GM23338 (cell line): ENCODE data around the gene ELP2. TPM values are rescaled to one million over a fixed set of nuclear protein-coding genes. Genes with fewer than 3 reads are reported as not detected.
A peak's percentile ranks its signal among the peaks of the same experiment; 100 is the strongest.

Experiments
- ATAC-seq: fragments of 200-7000 bp; cut with Tn5 transposase; 3 replicates; pipeline ENCODE4 v1.9.1; 2020
- DNase-seq: peaks from one replicate; pipeline ENCODE4 v3.0.0-alpha.2; 2015; ENCODE audit warnings: low spot score
- H2AFZ ChIP-seq: fragments of 200-600 bp; sonication (generic); 2 replicates; pipeline ENCODE4 v1.8.0; 2016; ENCODE audit warnings: antibody characterized with exemption, mild to moderate bottlenecking, moderate library complexity
- H3F3A ChIP-seq: fragments of 200-600 bp; sonication (generic); replicated peaks from 2 replicates; pipeline ENCODE4 v1.8.0; 2017; ENCODE audit warnings: antibody characterized with exemption, mixed run types, low read depth
- H3K27ac ChIP-seq: fragments of 200-600 bp; sonication (generic); 2 replicates; pipeline ENCODE4 v1.6.1; 2016; ENCODE audit warnings: low read depth
- H3K27me3 ChIP-seq: fragments of 200-600 bp; sonication (generic); 2 replicates; pipeline ENCODE4 v1.8.0; 2016; ENCODE audit warnings: mild to moderate bottlenecking, mixed run types, moderate library complexity; ENCODE audit not compliant: insufficient read depth
- H3K36me3 ChIP-seq: fragments of 200-600 bp; sonication (generic); 2 replicates; pipeline ENCODE4 v1.8.0; 2016; ENCODE audit warnings: mild to moderate bottlenecking; ENCODE audit not compliant: insufficient read depth
- H3K4me1 ChIP-seq: fragments of 200-600 bp; sonication (generic); 2 replicates; pipeline ENCODE4 v1.8.0; 2016; ENCODE audit warnings: mild to moderate bottlenecking, moderate library complexity; ENCODE audit not compliant: insufficient read depth
- H3K4me2 ChIP-seq: fragments of 200-600 bp; sonication (generic); 2 replicates; pipeline ENCODE4 v1.7.1; 2017; ENCODE audit warnings: mixed run types
- H3K4me3 ChIP-seq: fragments of 200-600 bp; sonication (generic); 2 replicates; pipeline ENCODE4 v1.6.1; 2016; ENCODE audit warnings: mixed run types
- H3K79me2 ChIP-seq: fragments of 200-600 bp; sonication (generic); replicated peaks from 2 replicates; pipeline ENCODE4 v1.8.0; 2017; ENCODE audit warnings: mild to moderate bottlenecking; ENCODE audit not compliant: insufficient read depth
- H3K9me2 ChIP-seq: fragments of 200-600 bp; sonication (generic); 2 replicates; pipeline ENCODE4 v1.8.0; 2017; ENCODE audit not compliant: insufficient read depth
- H4K20me1 ChIP-seq: fragments of 200-600 bp; sonication (generic); replicated peaks from 2 replicates; pipeline ENCODE4 v1.8.0; 2017; ENCODE audit warnings: mild to moderate bottlenecking; ENCODE audit not compliant: insufficient read depth
- H3K27ac Mint-ChIP-seq: 2 replicates; pipeline ENCODE4 v1.8.0; 2020; ENCODE audit warnings: inconsistent platforms, mild to moderate bottlenecking, moderate library complexity, mixed read lengths
- H3K27me3 Mint-ChIP-seq: 3 replicates; pipeline ENCODE4 v1.8.0; 2022; ENCODE audit warnings: low read depth, mild to moderate bottlenecking, moderate library complexity, mixed read lengths, inconsistent platforms; ENCODE audit not compliant: insufficient read depth, poor library complexity
- H3K36me3 Mint-ChIP-seq: 3 replicates; pipeline ENCODE4 v1.8.0; 2021; ENCODE audit warnings: low read depth, mild to moderate bottlenecking, inconsistent platforms, moderate library complexity, mixed read lengths
- H3K4me1 Mint-ChIP-seq: 3 replicates; pipeline ENCODE4 v1.8.0; 2020; ENCODE audit warnings: mild to moderate bottlenecking, inconsistent platforms, mixed read lengths
- H3K4me3 Mint-ChIP-seq: 3 replicates; pipeline ENCODE4 v1.8.0; 2021; ENCODE audit warnings: moderate library complexity, mild to moderate bottlenecking, inconsistent platforms, mixed read lengths
- H3K9me3 Mint-ChIP-seq: 3 replicates; pipeline ENCODE4 v1.8.0; 2020; ENCODE audit warnings: moderate library complexity, mild to moderate bottlenecking, inconsistent platforms, mixed read lengths
- CREB1 ChIP-seq: fragments of 250-450 bp; sonication (Bioruptor Pico); IDR thresholded peaks from 2 replicates; pipeline ENCODE4 v1.5.0; 2020; ENCODE audit warnings: low read depth, mild to moderate bottlenecking, moderate library complexity
- EZH2 ChIP-seq: fragments of 200-600 bp; sonication (generic); IDR thresholded peaks from one replicate; pipeline ENCODE4 v1.8.0; 2017; ENCODE audit warnings: antibody characterized with exemption, mild to moderate bottlenecking, low read depth; ENCODE audit not compliant: unreplicated experiment
- EZH2phosphoT487 ChIP-seq: fragments of 200-600 bp; sonication (generic); IDR thresholded peaks from one replicate; pipeline ENCODE4 v1.8.1; 2018; ENCODE audit warnings: antibody characterized with exemption; ENCODE audit not compliant: unreplicated experiment
- JUNB ChIP-seq: IDR thresholded peaks from one replicate; pipeline ENCODE4 v1.6.1; 2016; ENCODE audit warnings: antibody characterized with exemption; ENCODE audit not compliant: unreplicated experiment
- NANOG ChIP-seq: IDR thresholded peaks from 2 replicates; pipeline ENCODE4 v1.6.1; 2016; ENCODE audit warnings: antibody characterized with exemption, borderline replicate concordance
- POLR2AphosphoS5 ChIP-seq: IDR thresholded peaks from 2 replicates; pipeline ENCODE4 v1.6.1; 2016; ENCODE audit warnings: antibody characterized with exemption, low read depth
- STAT1 ChIP-seq: IDR thresholded peaks from one replicate; pipeline ENCODE4 v1.6.1; 2016; ENCODE audit warnings: antibody characterized with exemption; ENCODE audit not compliant: unreplicated experiment
- ZNF114 ChIP-seq: fragments of 250-450 bp; sonication (Bioruptor Pico); IDR thresholded peaks from 2 replicates; pipeline ENCODE4 v1.5.0; 2020; ENCODE audit warnings: mild to moderate bottlenecking, moderate library complexity
- ZNF331 ChIP-seq: fragments of 250-450 bp; sonication (Bioruptor Pico); IDR thresholded peaks from 2 replicates; pipeline ENCODE4 v1.5.0; 2020; ENCODE audit warnings: low read depth, mild to moderate bottlenecking, moderate library complexity
- polyA plus RNA-seq: library from polyadenylated mRNA; unstranded; fragments of >200 nt; fragmentation: Nextera tagmentation; extraction: Ambion mirVana; gene quantifications from 2 replicates; pipeline ENCODE4 v1.2.1, GENCODE V29; 2016
- total RNA-seq: library from RNA; depleted of rRNA; stranded (reverse); fragments of >200 nt; shearing (Covaris generic); gene quantifications from 2 replicates; pipeline ENCODE4 v1.2.3, GENCODE V29; 2014
- TF ChIP-seq, protein P1 (sequence below), 2 experiments: fragments of 200-600 bp in 1 of 2; sonication (generic) in 1 of 2; conservative IDR thresholded peaks; 2 replicates each; pipeline versions ENCODE4 v1.5.1 to v1.6.1; 2016 to 2017; ENCODE audit warnings: antibody characterized with exemption in 2 of 2, low read depth in 2 of 2, mild to moderate bottlenecking in 2 of 2, moderate library complexity in 1 of 2
- TF ChIP-seq, protein P2 (sequence below): IDR thresholded peaks from 2 replicates; pipeline ENCODE4 v1.6.1; 2016; ENCODE audit warnings: antibody characterized with exemption

The ELP2 gene
- total and polyA plus RNA-seq, 2 experiments from 2014 or later: 119 to 135 TPM

DNA sequence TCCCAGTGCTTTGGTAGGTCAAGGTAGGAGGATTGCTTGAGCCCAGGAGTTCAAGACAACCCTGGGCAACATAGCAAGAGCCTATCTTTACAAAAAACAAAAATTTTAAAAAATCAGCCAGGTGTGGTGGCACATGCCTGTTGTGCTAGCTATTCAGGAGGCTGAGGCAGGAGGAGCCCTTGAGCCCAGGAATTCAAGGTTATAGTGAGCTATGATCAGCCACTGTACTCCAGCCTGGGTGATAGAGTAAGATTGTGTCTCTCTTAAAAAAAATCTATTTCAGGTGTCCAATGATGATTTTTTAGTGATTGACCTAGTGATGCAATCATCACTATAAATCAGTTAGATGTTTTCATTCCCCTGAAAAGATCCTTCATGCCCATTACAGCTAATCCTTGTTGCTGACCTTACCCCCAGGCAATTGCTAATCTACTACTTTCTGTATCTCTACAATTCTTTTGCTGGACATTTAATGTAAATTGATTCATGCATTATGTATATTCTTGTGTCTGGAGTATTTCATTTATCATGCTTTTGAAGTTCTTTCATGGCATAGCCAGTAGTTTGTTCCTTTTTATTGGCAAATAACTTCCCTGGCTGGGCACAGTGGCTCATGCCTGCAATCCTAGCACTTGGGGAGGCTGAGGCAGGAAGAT lies 67.9 kb downstream of the ELP2 start:
- Mint-ChIP-seq H3K9me3 (no peaks in the 10 kb centered on the region), H3K4me3 (no peak overlapping the region), H3K27ac (no peak overlapping the region), H3K36me3 (peaks cover 17% of the 10 kb centered on the region), H3K27me3 (peaks cover 10% of the 10 kb centered on the region), H3K4me1 (no peaks in the 10 kb centered on the region; the same call in 2 of the 3 replicates)
- Histone ChIP-seq H3K36me3 (no peaks in the 10 kb centered on the region), H3K79me2 (no peaks in the 10 kb centered on the region), H3K27ac (no peak overlapping the region), H2AFZ (no peak overlapping the region), H3F3A (peaks cover 3% of the 10 kb centered on the region; the same call in 1 of the 2 replicates), H3K4me3 (no peak overlapping the region), H4K20me1 (peaks cover 5% of the 10 kb centered on the region), H3K27me3 (no peaks in the 10 kb centered on the region), H3K4me1 (no peaks in the 10 kb centered on the region), H3K4me2 (no peak overlapping the region), H3K9me2 (no peaks in the 10 kb centered on the region)
- DNase-seq: no peak
- ATAC-seq: no peak; the same call in 2 of the 3 replicates
- TF ChIP-seq, protein P1, sequence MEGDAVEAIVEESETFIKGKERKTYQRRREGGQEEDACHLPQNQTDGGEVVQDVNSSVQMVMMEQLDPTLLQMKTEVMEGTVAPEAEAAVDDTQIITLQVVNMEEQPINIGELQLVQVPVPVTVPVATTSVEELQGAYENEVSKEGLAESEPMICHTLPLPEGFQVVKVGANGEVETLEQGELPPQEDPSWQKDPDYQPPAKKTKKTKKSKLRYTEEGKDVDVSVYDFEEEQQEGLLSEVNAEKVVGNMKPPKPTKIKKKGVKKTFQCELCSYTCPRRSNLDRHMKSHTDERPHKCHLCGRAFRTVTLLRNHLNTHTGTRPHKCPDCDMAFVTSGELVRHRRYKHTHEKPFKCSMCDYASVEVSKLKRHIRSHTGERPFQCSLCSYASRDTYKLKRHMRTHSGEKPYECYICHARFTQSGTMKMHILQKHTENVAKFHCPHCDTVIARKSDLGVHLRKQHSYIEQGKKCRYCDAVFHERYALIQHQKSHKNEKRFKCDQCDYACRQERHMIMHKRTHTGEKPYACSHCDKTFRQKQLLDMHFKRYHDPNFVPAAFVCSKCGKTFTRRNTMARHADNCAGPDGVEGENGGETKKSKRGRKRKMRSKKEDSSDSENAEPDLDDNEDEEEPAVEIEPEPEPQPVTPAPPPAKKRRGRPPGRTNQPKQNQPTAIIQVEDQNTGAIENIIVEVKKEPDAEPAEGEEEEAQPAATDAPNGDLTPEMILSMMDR (conservative IDR thresholded peaks at IDR 0.05; ENCODE audit: low read depth in 2 of 2): 0 out of 4 replicates have a peak, but pooled peaks of 1 of the 2 experiments have one; percentile 15
- TF ChIP-seq CREB1: no peak

DNA sequence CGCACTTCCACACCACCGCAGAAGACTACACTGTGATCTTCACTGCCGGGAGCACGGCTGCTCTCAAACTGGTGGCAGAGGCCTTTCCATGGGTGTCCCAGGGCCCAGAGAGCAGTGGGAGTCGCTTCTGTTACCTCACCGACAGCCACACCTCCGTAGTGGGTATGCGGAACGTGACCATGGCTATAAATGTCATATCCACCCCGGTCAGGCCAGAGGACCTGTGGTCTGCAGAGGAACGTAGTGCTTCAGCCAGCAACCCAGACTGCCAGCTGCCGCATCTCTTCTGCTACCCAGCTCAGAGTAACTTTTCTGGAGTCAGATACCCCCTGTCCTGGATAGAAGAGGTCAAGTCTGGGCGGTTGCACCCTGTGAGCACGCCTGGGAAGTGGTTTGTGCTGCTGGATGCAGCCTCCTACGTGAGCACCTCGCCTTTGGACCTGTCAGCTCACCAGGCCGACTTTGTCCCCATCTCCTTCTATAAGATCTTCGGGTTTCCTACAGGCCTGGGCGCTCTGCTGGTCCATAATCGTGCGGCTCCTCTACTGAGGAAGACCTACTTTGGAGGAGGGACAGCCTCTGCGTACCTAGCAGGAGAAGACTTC lies 70.1 kb downstream of the ELP2 start:
- H4K20me1 ChIP-seq: no peaks in the 10 kb centered on the region; the same call in none of the 2 replicates
- no peaks in the 10 kb centered on the region for H3F3A ChIP-seq
- Mint-ChIP-seq H3K4me3 (no peak overlapping the region), H3K9me3 (no peaks in the 10 kb centered on the region), H3K4me1 (no peaks in the 10 kb centered on the region; the same call in 2 of the 3 replicates), H3K27me3 (peaks cover 10% of the 10 kb centered on the region), H3K36me3 (peaks cover 20% of the 10 kb centered on the region), H3K27ac (no peak overlapping the region)
- ATAC-seq (no peak), DNase-seq (no peak)
- no peaks in the 10 kb centered on the region for H3K9me2 ChIP-seq
- TF ChIP-seq NANOG (no peak), JUNB (no peak), EZH2 (no peak), ZNF114 (CRISPR knock-in tag) (no peak), CREB1 (no peak), EZH2phosphoT487 (no peak), STAT1 (no peak), POLR2AphosphoS5 (no peak), ZNF331 (CRISPR knock-in tag) (no peak)
- TF ChIP-seq, protein P2, sequence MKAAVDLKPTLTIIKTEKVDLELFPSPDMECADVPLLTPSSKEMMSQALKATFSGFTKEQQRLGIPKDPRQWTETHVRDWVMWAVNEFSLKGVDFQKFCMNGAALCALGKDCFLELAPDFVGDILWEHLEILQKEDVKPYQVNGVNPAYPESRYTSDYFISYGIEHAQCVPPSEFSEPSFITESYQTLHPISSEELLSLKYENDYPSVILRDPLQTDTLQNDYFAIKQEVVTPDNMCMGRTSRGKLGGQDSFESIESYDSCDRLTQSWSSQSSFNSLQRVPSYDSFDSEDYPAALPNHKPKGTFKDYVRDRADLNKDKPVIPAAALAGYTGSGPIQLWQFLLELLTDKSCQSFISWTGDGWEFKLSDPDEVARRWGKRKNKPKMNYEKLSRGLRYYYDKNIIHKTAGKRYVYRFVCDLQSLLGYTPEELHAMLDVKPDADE: no peak
- TF ChIP-seq, protein P1 (conservative IDR thresholded peaks at IDR 0.05; ENCODE audit: low read depth in 2 of 2): no peak
- no peaks in the 10 kb centered on the region for H3K79me2 ChIP-seq
- H3K36me3 ChIP-seq: no peaks in the 10 kb centered on the region
- no peak overlapping the region for H3K27ac ChIP-seq
- H3K4me2 ChIP-seq: no peak overlapping the region
- no peaks in the 10 kb centered on the region for H3K27me3 ChIP-seq
- no peak overlapping the region for H2AFZ ChIP-seq
- H3K4me1 ChIP-seq: no peaks in the 10 kb centered on the region
- H3K4me3 ChIP-seq: no peak overlapping the region
